ENCODE results near the gene PDZRN3. TPM values are rescaled to one million over a fixed set of nuclear protein-coding genes. Genes with fewer than 3 reads are reported as not detected.

Gene PDZRN3
- total and polyA plus RNA-seq, 2 experiments from 2014 or later = 7.5 to 14.0 TPM

GRCh38 chr3:73479325-73479724, 145.4 kb downstream of the PDZRN3 start:
- Histone ChIP-seq H3K79me2 (replicated peaks; ENCODE audit: insufficient read depth) (no peaks in the 10 kb centered on the region), H3K4me3 (no peak overlapping the region), H3K36me3 (ENCODE audit: insufficient read depth) (no peaks in the 10 kb centered on the region), H3F3A (replicated peaks; ENCODE audit: low read depth) (no peaks in the 10 kb centered on the region), H3K4me2 (no peak overlapping the region), H3K4me1 (ENCODE audit: insufficient read depth) (peaks cover 19% of the 10 kb centered on the region), H3K9me2 (ENCODE audit: insufficient read depth) (0 out of 2 replicates have a peak, but pooled peaks cover 10% of the 10 kb centered on the region), H4K20me1 (replicated peaks; ENCODE audit: insufficient read depth) (no peaks in the 10 kb centered on the region), H3K27ac (ENCODE audit: low read depth) (no peak overlapping the region), H2AFZ (no peak overlapping the region), H3K27me3 (ENCODE audit: insufficient read depth) (no peaks in the 10 kb centered on the region)
- Mint-ChIP-seq H3K27ac (no peak overlapping the region), H3K4me3 (no peak overlapping the region), H3K36me3 (ENCODE audit: low read depth) (peaks cover 20% of the 10 kb centered on the region), H3K27me3 (ENCODE audit: insufficient read depth, low read depth, poor library complexity) (peaks cover 9% of the 10 kb centered on the region), H3K4me1 (peaks cover 49% of the 10 kb centered on the region), H3K9me3 (peaks cover 18% of the 10 kb centered on the region)
- TF ChIP-seq, protein P1, sequence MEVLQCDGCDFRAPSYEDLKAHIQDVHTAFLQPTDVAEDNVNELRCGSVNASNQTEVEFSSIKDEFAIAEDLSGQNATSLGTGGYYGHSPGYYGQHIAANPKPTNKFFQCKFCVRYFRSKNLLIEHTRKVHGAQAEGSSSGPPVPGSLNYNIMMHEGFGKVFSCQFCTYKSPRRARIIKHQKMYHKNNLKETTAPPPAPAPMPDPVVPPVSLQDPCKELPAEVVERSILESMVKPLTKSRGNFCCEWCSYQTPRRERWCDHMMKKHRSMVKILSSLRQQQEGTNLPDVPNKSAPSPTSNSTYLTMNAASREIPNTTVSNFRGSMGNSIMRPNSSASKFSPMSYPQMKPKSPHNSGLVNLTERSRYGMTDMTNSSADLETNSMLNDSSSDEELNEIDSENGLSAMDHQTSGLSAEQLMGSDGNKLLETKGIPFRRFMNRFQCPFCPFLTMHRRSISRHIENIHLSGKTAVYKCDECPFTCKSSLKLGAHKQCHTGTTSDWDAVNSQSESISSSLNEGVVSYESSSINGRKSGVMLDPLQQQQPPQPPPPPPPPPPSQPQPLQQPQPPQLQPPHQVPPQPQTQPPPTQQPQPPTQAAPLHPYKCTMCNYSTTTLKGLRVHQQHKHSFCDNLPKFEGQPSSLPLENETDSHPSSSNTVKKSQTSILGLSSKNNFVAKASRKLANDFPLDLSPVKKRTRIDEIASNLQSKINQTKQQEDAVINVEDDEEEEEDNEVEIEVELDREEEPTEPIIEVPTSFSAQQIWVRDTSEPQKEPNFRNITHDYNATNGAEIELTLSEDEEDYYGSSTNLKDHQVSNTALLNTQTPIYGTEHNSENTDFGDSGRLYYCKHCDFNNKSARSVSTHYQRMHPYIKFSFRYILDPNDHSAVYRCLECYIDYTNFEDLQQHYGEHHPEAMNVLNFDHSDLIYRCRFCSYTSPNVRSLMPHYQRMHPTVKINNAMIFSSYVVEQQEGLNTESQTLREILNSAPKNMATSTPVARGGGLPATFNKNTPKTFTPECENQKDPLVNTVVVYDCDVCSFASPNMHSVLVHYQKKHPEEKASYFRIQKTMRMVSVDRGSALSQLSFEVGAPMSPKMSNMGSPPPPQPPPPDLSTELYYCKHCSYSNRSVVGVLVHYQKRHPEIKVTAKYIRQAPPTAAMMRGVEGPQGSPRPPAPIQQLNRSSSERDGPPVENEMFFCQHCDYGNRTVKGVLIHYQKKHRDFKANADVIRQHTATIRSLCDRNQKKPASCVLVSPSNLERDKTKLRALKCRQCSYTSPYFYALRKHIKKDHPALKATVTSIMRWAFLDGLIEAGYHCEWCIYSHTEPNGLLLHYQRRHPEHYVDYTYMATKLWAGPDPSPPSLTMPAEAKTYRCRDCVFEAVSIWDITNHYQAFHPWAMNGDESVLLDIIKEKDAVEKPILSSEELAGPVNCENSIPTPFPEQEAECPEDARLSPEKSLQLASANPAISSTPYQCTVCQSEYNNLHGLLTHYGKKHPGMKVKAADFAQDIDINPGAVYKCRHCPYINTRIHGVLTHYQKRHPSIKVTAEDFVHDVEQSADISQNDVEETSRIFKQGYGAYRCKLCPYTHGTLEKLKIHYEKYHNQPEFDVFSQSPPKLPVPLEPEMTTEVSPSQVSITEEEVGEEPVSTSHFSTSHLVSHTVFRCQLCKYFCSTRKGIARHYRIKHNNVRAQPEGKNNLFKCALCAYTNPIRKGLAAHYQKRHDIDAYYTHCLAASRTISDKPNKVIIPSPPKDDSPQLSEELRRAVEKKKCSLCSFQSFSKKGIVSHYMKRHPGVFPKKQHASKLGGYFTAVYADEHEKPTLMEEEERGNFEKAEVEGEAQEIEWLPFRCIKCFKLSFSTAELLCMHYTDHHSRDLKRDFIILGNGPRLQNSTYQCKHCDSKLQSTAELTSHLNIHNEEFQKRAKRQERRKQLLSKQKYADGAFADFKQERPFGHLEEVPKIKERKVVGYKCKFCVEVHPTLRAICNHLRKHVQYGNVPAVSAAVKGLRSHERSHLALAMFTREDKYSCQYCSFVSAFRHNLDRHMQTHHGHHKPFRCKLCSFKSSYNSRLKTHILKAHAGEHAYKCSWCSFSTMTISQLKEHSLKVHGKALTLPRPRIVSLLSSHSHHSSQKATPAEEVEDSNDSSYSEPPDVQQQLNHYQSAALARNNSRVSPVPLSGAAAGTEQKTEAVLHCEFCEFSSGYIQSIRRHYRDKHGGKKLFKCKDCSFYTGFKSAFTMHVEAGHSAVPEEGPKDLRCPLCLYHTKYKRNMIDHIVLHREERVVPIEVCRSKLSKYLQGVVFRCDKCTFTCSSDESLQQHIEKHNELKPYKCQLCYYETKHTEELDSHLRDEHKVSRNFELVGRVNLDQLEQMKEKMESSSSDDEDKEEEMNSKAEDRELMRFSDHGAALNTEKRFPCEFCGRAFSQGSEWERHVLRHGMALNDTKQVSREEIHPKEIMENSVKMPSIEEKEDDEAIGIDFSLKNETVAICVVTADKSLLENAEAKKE (CRISPR knock-in tag; IDR thresholded peaks at IDR 0.05) = no peak
- TF ChIP-seq POLR2AphosphoS5 (IDR thresholded peaks at IDR 0.05; ENCODE audit: low read depth) (no peak), CREB1 (CRISPR knock-in tag; IDR thresholded peaks at IDR 0.05; ENCODE audit: low read depth) (no peak), STAT1 (IDR thresholded peaks at IDR 0.05; ENCODE audit: unreplicated experiment) (no peak), NANOG (IDR thresholded peaks at IDR 0.05; ENCODE audit: borderline replicate concordance) (no peak), EZH2phosphoT487 (IDR thresholded peaks at IDR 0.05; ENCODE audit: unreplicated experiment) (no peak), REST (IDR thresholded peaks at IDR 0.05; ENCODE audit: unreplicated experiment) (no peak), CTCF (conservative IDR thresholded peaks at IDR 0.05; ENCODE audit: low read depth in 2 of 2) (no peak), ZNF331 (CRISPR knock-in tag; IDR thresholded peaks at IDR 0.05; ENCODE audit: low read depth) (no peak), JUNB (IDR thresholded peaks at IDR 0.05; ENCODE audit: unreplicated experiment) (no peak), ZNF114 (CRISPR knock-in tag; IDR thresholded peaks at IDR 0.05) (no peak), EZH2 (IDR thresholded peaks at IDR 0.05; ENCODE audit: low read depth, unreplicated experiment) (no peak)
- TF ChIP-seq, protein P2, sequence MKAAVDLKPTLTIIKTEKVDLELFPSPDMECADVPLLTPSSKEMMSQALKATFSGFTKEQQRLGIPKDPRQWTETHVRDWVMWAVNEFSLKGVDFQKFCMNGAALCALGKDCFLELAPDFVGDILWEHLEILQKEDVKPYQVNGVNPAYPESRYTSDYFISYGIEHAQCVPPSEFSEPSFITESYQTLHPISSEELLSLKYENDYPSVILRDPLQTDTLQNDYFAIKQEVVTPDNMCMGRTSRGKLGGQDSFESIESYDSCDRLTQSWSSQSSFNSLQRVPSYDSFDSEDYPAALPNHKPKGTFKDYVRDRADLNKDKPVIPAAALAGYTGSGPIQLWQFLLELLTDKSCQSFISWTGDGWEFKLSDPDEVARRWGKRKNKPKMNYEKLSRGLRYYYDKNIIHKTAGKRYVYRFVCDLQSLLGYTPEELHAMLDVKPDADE (IDR thresholded peaks at IDR 0.05) = no peak
- ATAC-seq (no peak), DNase-seq (ENCODE audit: low spot score) (no peak)
